Posterior cingulate gyrus (tissue), 11 donors: ENCODE results near the gene TIMP3.
A peak's percentile ranks its signal among the peaks of the same experiment; 100 is the strongest.
"Not testable (repeated sequence)": the region's sequence is repeated elsewhere in the genome, so short reads cannot be mapped to it uniquely, and the experiment has no call there.

Source experiments
- DNase-seq, 10 donors: peaks; one replicate each; pipeline versions ENCODE4 v3.0.0 to v3.0.0-alpha.2; 2020 to 2021; ENCODE audit warnings: mixed read lengths in 3 of 10
- intact Hi-C: fragments of 100-400 bp; cut with DNase I; formaldehyde crosslinking; loops from one replicate; pipeline ENCODE4 v1.15.1; 2023

Gene TIMP3

DNA sequence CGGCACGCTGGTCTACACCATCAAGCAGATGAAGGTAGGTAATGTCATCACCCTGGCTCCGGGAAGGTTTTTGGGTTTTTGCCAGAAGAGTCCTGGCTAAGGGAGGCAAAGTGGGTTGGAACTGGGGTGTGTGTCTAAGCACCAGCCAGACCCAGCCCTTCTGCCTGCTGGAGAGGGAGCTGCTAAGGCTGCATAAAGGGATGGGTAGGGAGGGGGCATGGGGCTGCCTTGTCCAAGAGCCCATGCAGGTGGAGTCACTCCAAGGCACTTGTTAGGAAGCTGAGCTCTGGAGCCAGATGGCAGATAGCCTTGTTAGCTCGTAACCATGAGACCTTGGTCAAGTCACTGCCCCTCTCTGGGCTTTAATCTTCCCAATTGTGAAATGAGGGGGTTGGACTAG, 48.0 kb downstream of the TIMP3 start:
- intact Hi-C loops: no loop called here
- DNase-seq: peak in 1 of 10 donors; percentile 22

- DNase-seq: no peak
- intact Hi-C loops: no loop called here
These were observed 48.7 kb downstream of the TIMP3 start for GRCh38 chr22:32850157-32850556.

DNA sequence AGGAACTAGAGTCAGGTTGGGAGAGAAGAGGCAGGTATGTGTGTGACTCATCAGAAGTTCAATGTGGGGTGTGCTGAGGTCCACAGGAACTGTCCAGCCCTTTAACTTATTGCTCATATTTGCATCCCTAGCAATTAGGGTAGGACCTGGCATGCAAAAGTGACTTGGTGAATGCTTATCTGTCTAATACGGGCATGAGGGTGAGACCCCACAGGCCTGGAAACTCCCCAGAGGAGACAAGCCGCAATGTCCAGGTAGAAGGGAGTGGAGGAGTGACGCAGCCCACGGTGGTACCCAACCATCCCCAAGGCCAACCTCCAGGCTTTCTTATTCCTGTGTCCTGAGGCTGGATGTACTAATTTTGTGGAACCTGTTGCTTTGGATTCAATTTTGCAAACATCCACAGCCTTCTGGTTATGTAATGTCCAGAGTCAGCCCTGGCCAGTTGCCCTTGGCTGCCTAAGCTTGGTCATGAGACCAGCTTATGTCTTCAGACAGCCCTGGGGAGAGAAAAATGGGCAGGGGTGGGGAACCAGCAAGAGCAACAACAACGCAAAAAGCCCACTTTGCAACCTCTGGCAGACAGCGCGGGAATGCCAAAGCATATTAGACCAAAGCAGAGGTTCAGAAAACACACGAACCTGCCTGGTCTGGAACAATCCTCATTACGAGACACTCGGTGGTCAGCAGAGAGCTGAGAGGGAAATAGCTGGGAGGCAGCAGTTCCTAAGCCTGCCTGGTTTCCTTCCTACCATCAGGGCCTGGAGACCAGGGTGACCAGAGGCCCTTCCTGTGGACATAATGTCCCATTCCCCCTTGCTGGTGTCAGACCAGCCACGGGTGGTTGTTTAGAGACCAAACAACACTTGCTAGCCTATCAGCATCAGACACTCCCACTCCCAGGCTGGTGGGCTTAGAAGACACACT, 49.3 kb downstream of the TIMP3 start:
- intact Hi-C loops: no loop called here
- peak in 8 of 10 donors; percentile 34 to 88 (median 54) for DNase-seq

DNA sequence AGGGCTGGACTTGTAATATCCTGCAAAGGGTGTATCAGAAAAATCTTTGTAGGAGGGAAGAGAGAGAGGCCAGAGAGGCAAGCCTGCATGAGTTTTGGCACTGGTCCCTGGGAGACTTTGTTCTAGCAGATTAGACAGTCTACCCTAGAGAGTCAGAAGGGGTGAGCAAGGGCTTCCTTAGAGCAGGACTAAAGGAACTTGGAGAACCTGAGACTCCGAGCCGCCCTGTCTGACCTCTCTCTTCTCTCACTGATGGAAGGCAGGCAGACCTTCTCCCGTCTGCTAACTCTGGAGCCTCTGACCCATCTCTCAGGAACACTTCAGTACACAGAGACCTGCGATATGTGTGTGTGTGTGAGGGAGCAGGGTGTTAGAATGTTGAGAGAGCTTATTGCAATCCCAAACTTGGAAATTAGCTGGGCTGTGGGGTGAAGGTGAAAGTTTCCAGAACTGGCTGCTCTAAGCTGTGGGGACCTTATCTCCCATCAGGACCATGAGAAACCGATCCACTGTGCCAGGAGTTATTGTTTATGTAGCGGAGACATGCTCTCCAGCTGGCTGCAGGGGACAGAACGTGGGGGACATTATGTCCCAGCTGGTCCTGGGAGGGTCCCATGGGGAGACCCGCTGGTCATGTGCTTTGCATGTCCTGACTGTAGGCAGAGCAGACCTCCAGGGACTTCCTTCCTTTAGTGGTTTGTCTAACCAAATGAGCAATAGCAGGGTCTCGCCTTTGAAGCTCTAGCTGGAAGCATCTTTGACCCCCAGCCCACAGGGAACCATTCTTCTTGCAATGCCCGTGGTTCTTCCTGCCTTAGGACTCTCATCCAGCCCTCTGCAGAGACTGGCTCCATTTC, 51.1 kb downstream of the TIMP3 start:
- intact Hi-C loops: no loop called here
- peak in 1 of 10 donors; percentile 45 for DNase-seq

GRCh38 chr22:32853662-32854061, 52.2 kb downstream of the TIMP3 start:
- DNase-seq: no peak
- intact Hi-C loops: no loop called here

DNA sequence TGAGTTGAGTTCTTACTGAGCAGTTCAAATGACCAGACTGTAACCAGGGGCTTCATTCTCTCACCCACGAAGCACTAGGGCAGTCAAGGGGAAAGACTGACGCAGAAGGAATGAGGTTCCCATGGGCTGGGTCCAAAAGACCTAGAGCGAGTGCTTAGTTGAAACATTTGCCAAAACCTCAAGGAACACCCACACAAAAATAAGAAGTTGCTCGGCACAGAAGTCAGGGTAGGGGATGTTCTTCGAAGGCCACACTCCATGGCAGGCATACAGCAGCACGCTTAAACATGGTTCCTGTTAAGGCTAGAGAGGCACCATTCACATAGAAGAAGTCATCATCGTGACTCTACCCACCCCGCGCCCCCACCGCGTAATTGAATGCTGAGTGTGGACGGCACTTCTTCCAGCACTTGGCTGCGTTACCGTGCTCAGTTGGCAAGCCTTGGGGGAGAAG, 52.9 kb downstream of the TIMP3 start:
- intact Hi-C loops: no loop called here
- peak in 1 of 10 donors; percentile 29 for DNase-seq

- intact Hi-C loops: no loop called here
- no peak for DNase-seq
These were observed 53.7 kb downstream of the TIMP3 start for GRCh38 chr22:32855045-32855756.

DNA sequence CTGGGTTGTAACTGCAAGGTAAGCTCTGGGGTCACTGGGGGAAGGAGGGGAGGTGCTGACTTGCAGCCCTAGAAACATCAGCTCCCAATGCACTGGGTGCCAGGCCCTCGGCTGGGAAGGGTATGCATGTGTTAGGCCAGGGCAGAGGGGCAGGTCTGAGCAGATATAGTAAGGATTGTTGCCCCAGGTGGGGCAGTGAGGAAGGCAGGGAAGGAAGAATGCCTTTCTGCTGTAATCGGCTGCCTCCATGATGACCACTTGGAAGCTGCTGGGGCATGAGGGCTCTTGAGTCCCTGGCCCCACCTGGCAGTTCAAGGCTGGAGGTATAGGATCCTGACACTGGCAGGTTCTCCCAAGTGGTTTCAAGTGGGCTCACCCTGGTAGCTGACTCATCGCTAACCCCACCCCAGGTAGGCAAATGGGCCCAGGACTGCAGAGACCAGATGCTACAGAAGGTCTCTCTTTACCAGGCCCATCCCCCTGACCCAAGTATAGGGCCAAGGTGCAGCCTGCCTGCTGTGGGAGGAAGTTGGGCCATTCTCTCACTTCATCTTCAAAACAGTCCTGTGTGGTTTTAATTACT, 56.7 kb downstream of the TIMP3 start:
- peak in 1 of 10 donors; percentile 33 for DNase-seq
- intact Hi-C loops: no loop called here

GRCh38 chr22:32858957-32859356, 57.5 kb downstream of the TIMP3 start:
- intact Hi-C loops: no loop called here
- no peak for DNase-seq

DNA sequence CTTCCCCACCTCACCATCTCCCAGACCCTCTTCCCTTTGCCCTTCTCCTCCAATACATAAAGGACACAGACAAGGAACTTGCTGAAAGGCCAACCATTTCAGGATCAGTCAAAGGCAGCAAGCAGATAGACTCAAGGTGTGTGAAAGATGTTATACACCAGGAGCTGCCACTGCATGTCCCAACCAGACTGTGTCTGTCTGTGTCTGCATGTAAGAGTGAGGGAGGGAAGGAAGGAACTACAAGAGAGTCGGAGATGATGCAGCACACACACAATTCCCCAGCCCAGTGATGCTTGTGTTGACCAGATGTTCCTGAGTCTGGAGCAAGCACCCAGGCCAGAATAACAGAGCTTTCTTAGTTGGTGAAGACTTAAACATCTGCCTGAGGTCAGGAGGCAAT, 58.2 kb downstream of the TIMP3 start:
- intact Hi-C loops: no loop called here
- no peak for DNase-seq

DNA sequence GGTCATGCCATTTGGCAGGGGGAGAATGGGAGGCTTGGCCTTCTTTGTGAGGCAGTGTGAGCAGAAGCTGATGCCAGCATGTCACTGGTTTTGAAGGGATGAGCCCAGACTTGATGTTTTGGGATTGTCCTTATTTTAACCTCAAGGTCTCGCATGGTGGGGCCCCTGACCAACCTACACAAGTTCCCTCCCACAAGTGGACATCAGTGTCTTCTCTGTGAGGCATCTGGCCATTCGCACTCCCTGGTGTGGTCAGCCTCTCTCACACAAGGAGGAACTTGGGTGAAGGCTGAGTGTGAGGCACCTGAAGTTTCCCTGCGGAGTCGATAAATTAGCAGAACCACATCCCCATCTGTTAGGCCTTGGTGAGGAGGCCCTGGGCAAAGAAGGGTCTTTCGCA, 59.8 kb downstream of the TIMP3 start:
- intact Hi-C loops: no loop called here
- no peak for DNase-seq

DNA sequence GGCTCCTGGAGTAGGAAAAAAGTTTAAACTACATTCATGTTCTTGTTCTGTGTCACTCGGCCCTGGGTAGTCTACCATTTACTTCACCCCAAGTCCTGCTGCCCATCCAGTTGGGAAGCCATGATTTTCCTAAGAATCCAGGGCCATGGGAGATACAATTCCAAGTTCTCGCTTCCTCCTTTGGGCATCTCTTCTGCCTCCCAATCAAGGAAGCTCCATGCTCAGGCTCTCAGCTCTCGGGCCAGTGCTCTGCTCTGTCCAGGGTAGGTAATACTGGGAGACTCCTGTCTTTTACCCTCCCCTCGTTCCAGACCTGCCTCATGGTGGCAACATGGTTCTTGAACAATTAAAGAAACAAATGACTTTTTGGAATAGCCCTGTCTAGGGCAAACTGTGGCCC, 60.6 kb downstream of the TIMP3 start:
- DNase-seq: no peak
- intact Hi-C loops: no loop called here

GRCh38 chr22:32862936-32863661, 61.6 kb downstream of the TIMP3 start:
- no peak for DNase-seq
- intact Hi-C loops: no loop called here

- no peak for DNase-seq
- intact Hi-C loops: no loop called here
These were observed 62.5 kb downstream of the TIMP3 start for GRCh38 chr22:32864041-32864440.

DNA sequence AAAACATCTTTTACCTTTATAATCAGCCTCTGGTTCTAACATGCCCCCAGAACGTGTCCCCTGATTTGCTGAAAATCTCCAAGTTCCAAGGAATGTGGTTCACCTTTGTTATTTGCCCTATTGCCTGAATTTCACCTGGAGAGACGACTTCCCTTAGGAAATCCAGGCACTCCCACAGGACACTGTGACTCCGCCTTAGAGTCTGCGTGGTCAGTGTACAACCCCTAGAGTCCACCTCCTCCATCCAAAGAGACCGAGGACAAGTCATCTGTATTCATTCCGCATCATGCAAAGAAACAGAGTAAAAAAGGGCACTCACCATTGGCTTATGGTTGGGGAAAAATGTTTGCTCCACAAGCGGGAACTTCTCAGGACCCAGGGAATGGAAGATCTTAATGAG, 63.1 kb downstream of the TIMP3 start:
- intact Hi-C loops: no loop called here
- DNase-seq: no peak

GRCh38 chr22:32866953-32867352, 65.4 kb downstream of the TIMP3 start:
- DNase-seq: no peak
- intact Hi-C loops: no loop called here

GRCh38 chr22:32868946-32869345, 67.4 kb downstream of the TIMP3 start:
- no peak for DNase-seq
- intact Hi-C loops: no loop called here

GRCh38 chr22:32870474-32870873, 69.0 kb downstream of the TIMP3 start:
- DNase-seq: no peak
- intact Hi-C loops: no loop called here

DNA sequence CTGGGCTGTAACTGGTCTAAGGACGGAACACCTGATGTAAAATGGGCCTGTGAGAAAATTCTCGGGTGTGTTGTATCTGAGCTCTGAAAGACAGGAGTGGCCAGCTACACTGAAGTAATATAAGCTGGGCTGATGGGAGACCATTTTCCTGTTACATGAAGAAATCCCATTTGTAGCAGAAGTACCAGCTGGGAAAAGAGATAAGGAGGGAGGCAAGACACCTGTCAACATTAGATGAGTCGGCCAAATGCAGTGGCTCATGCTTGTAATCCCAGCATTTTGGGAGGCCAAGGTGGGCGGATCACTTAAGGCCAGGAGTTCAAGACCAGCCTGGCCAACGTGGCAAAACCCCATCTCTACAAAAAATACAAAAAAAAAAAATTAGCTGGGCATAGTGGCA, 72.1 kb downstream of the TIMP3 start:
- DNase-seq, intact Hi-C loops: not testable (repeated sequence)

DNA sequence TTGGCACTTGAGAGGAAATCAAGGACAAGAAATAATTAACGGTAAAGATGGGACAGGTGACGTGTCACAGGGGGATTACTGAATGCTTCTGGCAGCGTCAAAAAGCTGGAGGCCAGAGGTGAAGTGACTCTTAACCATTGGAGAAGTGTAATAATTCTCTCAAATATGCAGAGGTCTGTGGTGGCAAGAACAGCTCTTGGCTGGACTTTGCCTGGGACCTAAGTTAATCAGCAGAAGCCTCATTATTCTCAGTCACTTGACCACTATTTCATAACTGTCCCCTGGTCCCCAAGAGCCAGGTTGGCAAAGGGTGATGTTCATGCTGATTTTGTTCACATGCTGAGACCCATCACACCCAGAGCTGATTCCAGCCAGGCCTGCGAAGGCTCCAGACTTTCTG, 72.9 kb downstream of the TIMP3 start:
- DNase-seq: no peak
- intact Hi-C loops: no loop called here
